ENCODE results near the gene CFAP100. TPM values are rescaled to one million over a fixed set of nuclear protein-coding genes. Genes with fewer than 3 reads are reported as not detected.

CFAP100 gene
- total RNA-seq, 4 donors from 2014 or later, result not detected

DNA sequence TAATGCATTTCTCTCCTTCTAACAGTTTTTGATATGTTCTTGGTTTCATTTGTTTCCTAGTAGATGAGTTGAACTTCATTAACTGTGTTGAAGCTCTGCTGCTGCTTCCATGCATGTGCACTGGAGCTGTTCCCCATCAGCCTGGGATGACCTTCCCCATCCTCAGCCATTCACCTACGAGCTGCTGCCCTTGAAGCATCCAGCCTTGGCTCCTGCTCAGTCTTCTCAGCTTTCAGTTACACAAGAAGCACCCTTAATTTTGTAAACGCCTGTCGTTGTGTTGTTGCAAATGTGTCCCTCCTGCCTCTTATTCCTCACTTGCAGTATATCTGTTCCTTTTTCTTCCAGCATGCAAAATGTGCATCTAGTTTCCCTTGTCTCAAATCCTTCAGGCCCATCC lies 89.4 kb downstream of the CFAP100 start:
- Histone ChIP-seq H3K4me3 (no peak overlapping the region), H3K9me3 (no peaks in the 10 kb centered on the region), H3K27ac (no peak overlapping the region), H3K4me1 (peaks cover 0 to 4% (median 0%) of the 10 kb centered on the region in 4 donors), H3K36me3 (no peaks in the 10 kb centered on the region), H3K27me3 (no peaks in the 10 kb centered on the region)
- TF ChIP-seq, protein P1, sequence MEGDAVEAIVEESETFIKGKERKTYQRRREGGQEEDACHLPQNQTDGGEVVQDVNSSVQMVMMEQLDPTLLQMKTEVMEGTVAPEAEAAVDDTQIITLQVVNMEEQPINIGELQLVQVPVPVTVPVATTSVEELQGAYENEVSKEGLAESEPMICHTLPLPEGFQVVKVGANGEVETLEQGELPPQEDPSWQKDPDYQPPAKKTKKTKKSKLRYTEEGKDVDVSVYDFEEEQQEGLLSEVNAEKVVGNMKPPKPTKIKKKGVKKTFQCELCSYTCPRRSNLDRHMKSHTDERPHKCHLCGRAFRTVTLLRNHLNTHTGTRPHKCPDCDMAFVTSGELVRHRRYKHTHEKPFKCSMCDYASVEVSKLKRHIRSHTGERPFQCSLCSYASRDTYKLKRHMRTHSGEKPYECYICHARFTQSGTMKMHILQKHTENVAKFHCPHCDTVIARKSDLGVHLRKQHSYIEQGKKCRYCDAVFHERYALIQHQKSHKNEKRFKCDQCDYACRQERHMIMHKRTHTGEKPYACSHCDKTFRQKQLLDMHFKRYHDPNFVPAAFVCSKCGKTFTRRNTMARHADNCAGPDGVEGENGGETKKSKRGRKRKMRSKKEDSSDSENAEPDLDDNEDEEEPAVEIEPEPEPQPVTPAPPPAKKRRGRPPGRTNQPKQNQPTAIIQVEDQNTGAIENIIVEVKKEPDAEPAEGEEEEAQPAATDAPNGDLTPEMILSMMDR (IDR thresholded peaks at IDR 0.05), result no peak
- no peak for TF ChIP-seq POLR2A (IDR thresholded peaks at IDR 0.05)
- DNase-seq, result no peak

DNA sequence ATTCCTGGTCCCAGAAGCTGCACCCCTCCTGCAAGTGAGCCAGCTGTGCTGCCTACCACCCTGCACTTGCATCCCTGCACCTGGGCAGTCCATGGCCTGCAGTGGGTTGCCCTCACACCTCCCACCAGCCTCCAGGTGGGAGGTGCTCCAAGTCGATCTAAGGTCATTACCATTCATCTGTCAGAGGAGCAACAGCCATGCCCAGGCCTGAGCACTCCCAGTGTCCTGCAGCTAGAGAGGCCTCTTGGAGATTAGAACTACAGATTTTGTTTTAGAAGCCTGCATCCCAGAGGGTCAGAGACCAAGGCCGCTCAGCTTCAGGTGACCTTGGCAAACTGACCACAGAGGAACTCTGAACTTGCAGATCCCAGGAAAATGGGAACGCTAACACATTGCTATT lies 90.0 kb downstream of the CFAP100 start:
- Histone ChIP-seq H3K27me3 (no peaks in the 10 kb centered on the region), H3K4me1 (peaks cover 0 to 4% (median 0%) of the 10 kb centered on the region in 4 donors), H3K36me3 (no peaks in the 10 kb centered on the region), H3K27ac (no peak overlapping the region), H3K9me3 (no peaks in the 10 kb centered on the region), H3K4me3 (no peak overlapping the region)
- DNase-seq, result no peak
- TF ChIP-seq, protein P1 (IDR thresholded peaks at IDR 0.05), result no peak
- no peak for TF ChIP-seq POLR2A (IDR thresholded peaks at IDR 0.05)

DNA sequence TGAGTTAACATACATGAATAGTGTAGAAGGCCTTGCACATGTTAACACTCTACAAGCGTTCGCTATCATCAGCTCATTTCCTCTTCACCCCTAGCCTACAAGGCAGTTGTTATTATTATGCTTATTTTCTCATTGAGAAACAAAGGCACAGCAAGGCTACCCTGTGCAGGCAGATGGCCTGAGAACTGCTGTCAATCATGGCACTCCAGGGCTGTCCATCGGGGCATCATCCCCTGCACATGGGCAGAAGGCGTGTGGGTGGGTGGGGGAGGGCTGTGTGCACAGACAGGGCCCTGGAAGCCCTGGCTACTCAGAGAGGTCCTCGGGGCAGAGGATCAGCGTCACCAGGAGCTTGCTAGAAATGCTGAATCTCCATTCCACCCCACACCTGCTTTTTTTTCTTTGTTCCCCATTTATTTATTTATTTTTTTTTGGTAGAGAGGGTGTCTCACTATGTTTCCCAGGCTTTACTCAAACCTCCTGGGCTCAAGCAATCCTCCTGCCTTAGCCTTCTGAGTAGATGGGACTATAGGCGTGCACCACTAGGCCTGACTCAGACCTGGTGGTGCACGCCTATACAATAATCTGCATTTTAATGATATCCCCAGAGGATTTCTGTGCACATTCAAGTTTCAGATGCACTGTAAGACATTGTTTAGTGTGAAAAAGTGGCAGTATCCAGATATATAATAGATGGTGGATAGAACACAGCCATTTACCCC lies 90.6 kb downstream of the CFAP100 start:
- Histone ChIP-seq H3K36me3 (no peaks in the 10 kb centered on the region), H3K4me1 (peaks cover 0 to 4% (median 0%) of the 10 kb centered on the region in 4 donors), H3K4me3 (no peak overlapping the region), H3K27me3 (no peaks in the 10 kb centered on the region), H3K27ac (no peak overlapping the region), H3K9me3 (no peaks in the 10 kb centered on the region)
- TF ChIP-seq, protein P1 (IDR thresholded peaks at IDR 0.05), result no peak
- no peak for DNase-seq

DNA sequence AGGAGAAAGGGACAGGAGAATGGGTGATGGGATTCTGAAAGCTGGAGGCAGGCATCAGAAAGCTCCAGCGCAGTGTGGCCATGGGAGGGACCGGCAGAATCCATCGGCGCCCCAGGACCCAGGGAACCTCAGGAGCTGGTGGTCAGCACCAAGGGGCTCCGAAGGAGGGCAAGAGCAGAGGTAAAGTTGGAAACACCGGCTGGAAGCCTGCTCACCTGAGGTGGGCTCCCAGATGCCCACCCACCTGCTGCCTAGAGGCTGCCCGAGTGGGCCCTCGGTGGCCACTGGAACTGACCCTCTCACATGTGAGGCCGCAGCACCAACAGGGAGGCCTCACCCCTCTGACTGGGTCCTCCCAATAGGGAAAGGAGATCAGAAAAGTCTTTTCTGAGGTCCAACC lies 91.2 kb downstream of the CFAP100 start:
- TF ChIP-seq, protein P1 (IDR thresholded peaks at IDR 0.05), result no peak
- no peak for TF ChIP-seq POLR2A (IDR thresholded peaks at IDR 0.05)
- Histone ChIP-seq H3K4me3 (no peak overlapping the region), H3K9me3 (no peaks in the 10 kb centered on the region), H3K27me3 (no peaks in the 10 kb centered on the region), H3K36me3 (no peaks in the 10 kb centered on the region), H3K27ac (no peak overlapping the region), H3K4me1 (peaks cover 0 to 4% (median 0%) of the 10 kb centered on the region in 4 donors)
- no peak for DNase-seq

Other genes with a start within 250 kb of the CFAP100 start
- gene ALDH1L1, start 214.3 kb upstream of the CFAP100 start, total RNA-seq, result 10 to 100 TPM in 1 of 4 donors, 1 to 10 TPM in 3; 2.0 to 14.2 (median 4.6) TPM
- gene KLF15, start 37.5 kb upstream of the CFAP100 start, total RNA-seq, result 10 to 100 TPM in 1 of 4 donors, 1 to 10 TPM in 3; 3.3 to 10.9 (median 9.4) TPM
- gene ZXDC, start 81.0 kb downstream of the CFAP100 start, total RNA-seq, result 10 to 100 TPM; 44.1 to 99.8 (median 67.5) TPM
- gene UROC1, start 122.9 kb downstream of the CFAP100 start, total RNA-seq, result not detected
- 1 to 10 TPM in 2 of 4 donors, not detected in 2; 2.8 to 2.9 TPM for gene CHST13, start 129.2 kb downstream of the CFAP100 start, total RNA-seq
- not detected for gene C3orf22, start 164.0 kb downstream of the CFAP100 start, total RNA-seq